ENCODE measurements around the gene DLK1. TPM values are rescaled to one million over a fixed set of nuclear protein-coding genes. Genes with fewer than 3 reads are reported as not detected.

The DLK1 gene
- total and polyA plus RNA-seq, 2 of the 13 experiments (the other 11 are each of a cell fraction or from before 2014, with no cell fraction given), result 95.5 to 312 TPM

- no peak for TF ChIP-seq IKZF4 (CRISPR knock-in tag; IDR thresholded peaks at IDR 0.05; ENCODE audit: borderline replicate concordance, low read depth, not compliant biosample characterization)
- TF ChIP-seq TCF7 (IDR thresholded peaks at IDR 0.05; ENCODE audit: low read depth), result peak; percentile 88
- no peak for TF ChIP-seq ZNF350 (CRISPR knock-in tag; IDR thresholded peaks at IDR 0.05; ENCODE audit: borderline replicate concordance, low read depth)
- TF ChIP-seq ZNF615 (CRISPR knock-in tag; IDR thresholded peaks at IDR 0.05; ENCODE audit: borderline replicate concordance), result no peak
- TF ChIP-seq, protein P1, sequence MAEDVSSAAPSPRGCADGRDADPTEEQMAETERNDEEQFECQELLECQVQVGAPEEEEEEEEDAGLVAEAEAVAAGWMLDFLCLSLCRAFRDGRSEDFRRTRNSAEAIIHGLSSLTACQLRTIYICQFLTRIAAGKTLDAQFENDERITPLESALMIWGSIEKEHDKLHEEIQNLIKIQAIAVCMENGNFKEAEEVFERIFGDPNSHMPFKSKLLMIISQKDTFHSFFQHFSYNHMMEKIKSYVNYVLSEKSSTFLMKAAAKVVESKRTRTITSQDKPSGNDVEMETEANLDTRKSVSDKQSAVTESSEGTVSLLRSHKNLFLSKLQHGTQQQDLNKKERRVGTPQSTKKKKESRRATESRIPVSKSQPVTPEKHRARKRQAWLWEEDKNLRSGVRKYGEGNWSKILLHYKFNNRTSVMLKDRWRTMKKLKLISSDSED (CRISPR knock-in tag; IDR thresholded peaks at IDR 0.05), result no peak
- peak; percentile 49; the same call in 1 of the 2 replicates for TF ChIP-seq HOXA5 (CRISPR knock-in tag; IDR thresholded peaks at IDR 0.05)
- no peak for TF ChIP-seq JUN (CRISPR knock-in tag; IDR thresholded peaks at IDR 0.05)
- no peak for TF ChIP-seq TEAD2 (CRISPR knock-in tag; IDR thresholded peaks at IDR 0.05)
- TF ChIP-seq U2AF1 (optimal IDR thresholded peaks at IDR 0.05; ENCODE audit: low read depth, low read length), result no peak
- TF ChIP-seq CREB1 (IDR thresholded peaks at IDR 0.05), result no peak
- no peak; the same call in 1 of the 2 replicates for TF ChIP-seq CREB1 (CRISPR knock-in tag; IDR thresholded peaks at IDR 0.05)
- no peak for TF ChIP-seq ZBTB34 (CRISPR knock-in tag; IDR thresholded peaks at IDR 0.05)
- TF ChIP-seq ZNF138 (CRISPR knock-in tag; IDR thresholded peaks at IDR 0.05; ENCODE audit: low read depth), result no peak
- no peak for TF ChIP-seq PTBP1 (IDR thresholded peaks at IDR 0.05; ENCODE audit: low read depth, low read length, poor library complexity, severe bottlenecking)
- TF ChIP-seq ZFX (CRISPR knock-in tag; IDR thresholded peaks at IDR 0.05; ENCODE audit: low read depth), result peak; percentile 40; the same call in 1 of the 2 replicates
- no peak for TF ChIP-seq GFI1 (CRISPR knock-in tag; IDR thresholded peaks at IDR 0.05; ENCODE audit: borderline replicate concordance)
- TF ChIP-seq ZNF17 (CRISPR knock-in tag; IDR thresholded peaks at IDR 0.05), result no peak
- TF ChIP-seq KDM3A (CRISPR knock-in tag; IDR thresholded peaks at IDR 0.05; ENCODE audit: low read depth), result 0 out of 2 replicates have a peak, but pooled peaks have one; percentile 32
- TF ChIP-seq YEATS4 (CRISPR knock-in tag; IDR thresholded peaks at IDR 0.05; ENCODE audit: borderline replicate concordance), result 0 out of 2 replicates have a peak, but pooled peaks have one; percentile 6
- TF ChIP-seq RARA (CRISPR knock-in tag; IDR thresholded peaks at IDR 0.05), result peak; percentile 70
- TF ChIP-seq NFIB (CRISPR knock-in tag; IDR thresholded peaks at IDR 0.05; ENCODE audit: borderline replicate concordance), result no peak
- TF ChIP-seq BATF2 (CRISPR knock-in tag; IDR thresholded peaks at IDR 0.05), result no peak
- no peak for TF ChIP-seq ZNF235 (CRISPR knock-in tag; IDR thresholded peaks at IDR 0.05; ENCODE audit: borderline replicate concordance)
- no peak for TF ChIP-seq ZGPAT (CRISPR knock-in tag; IDR thresholded peaks at IDR 0.05)
- TF ChIP-seq RBAK (CRISPR knock-in tag; IDR thresholded peaks at IDR 0.05), result no peak
- no peak for TF ChIP-seq ZNF256 (CRISPR knock-in tag; conservative IDR thresholded peaks at IDR 0.05)
- TF ChIP-seq THAP11 (CRISPR knock-in tag; IDR thresholded peaks at IDR 0.05), result no peak
Measured at GRCh38 chr14:100749967-100750597, 23.4 kb downstream of the DLK1 start (continued).
